Thyroid gland (tissue), 4 donors: ENCODE results near the gene PRAMEF12. TPM values are rescaled to one million over a fixed set of nuclear protein-coding genes. Genes with fewer than 3 reads are reported as not detected.
"Not testable (repeated sequence)": the region's sequence is repeated elsewhere in the genome, so short reads cannot be mapped to it uniquely, and the experiment has no call there.

Experiments used
- DNase-seq, 2 donors: peaks; one replicate each; pipeline ENCODE4 v3.0.0-alpha.2; 2019
- H3K27ac ChIP-seq, 3 donors: fragments of 200-600 bp; sonication (generic); 1 replicate in 2 of 3; 2 replicates in 1 of 3; pipeline ENCODE4 v1.5.1; 2016 to 2019; ENCODE audit warnings: mild to moderate bottlenecking in 1 of 3, moderate library complexity in 1 of 3
- H3K27me3 ChIP-seq: fragments of 200-600 bp; sonication (generic); one replicate; pipeline ENCODE4 v1.5.1; 2019
- H3K36me3 ChIP-seq, 2 donors: fragments of 200-600 bp; sonication (generic); one replicate each; pipeline ENCODE4 v1.5.1; 2016 to 2019
- H3K4me1 ChIP-seq, 2 donors: fragments of 200-600 bp; sonication (generic); one replicate each; pipeline ENCODE4 v1.5.1; 2017 to 2019
- H3K4me3 ChIP-seq, 3 donors: fragments of 200-600 bp; sonication (generic); replicated peaks in 1 of 3; 1 replicate in 2 of 3; 2 replicates in 1 of 3; pipeline ENCODE4 v1.5.1; 2016; ENCODE audit warnings: mild to moderate bottlenecking in 1 of 3
- H3K9me3 ChIP-seq: fragments of 200-600 bp; sonication (generic); one replicate; pipeline ENCODE4 v1.5.1; 2017
- CTCF ChIP-seq, 6 experiments: fragments of 200-600 bp in 3 of 6; fragments of 450-650 bp in 3 of 6; sonication (generic) in 3 of 6; IDR thresholded peaks; one replicate each; pipeline ENCODE4 v1.5.1; 2016 to 2019; ENCODE audit warnings: antibody characterized with exemption in 6 of 6, mild to moderate bottlenecking in 2 of 6, inconsistent platforms in 1 of 6, moderate library complexity in 1 of 6
- POLR2A ChIP-seq, 2 donors: fragments of 450-650 bp; IDR thresholded peaks; one replicate each; pipeline ENCODE4 v1.6.1; 2017; ENCODE audit warnings: antibody characterized with exemption in 2 of 2, mild to moderate bottlenecking in 2 of 2, moderate library complexity in 1 of 2
- WGBS, 2 donors: methylation state at CpG; one replicate each; pipeline ENCODE4 v1.1.5; 2017; 5-methylcytosine and 5-hydroxymethylcytosine counted together
- intact Hi-C: fragments of 100-400 bp; cut with DNase I; formaldehyde crosslinking; loops from one replicate; pipeline ENCODE4 v1.15.1; 2023
- total RNA-seq, 4 donors: library from RNA; depleted of rRNA; stranded (reverse); fragments of >200 nt; gene quantifications; one replicate each; pipeline ENCODE4 v1.2.3, GENCODE V29; 2016

PRAMEF12 gene
- not detected for total RNA-seq

GRCh38 chr1:12773438-12773837, at the start of gene PRAMEF12:
PRAMEF12 (plus strand) TSS chr1:12773738; CDS start chr1:12774868, 1,130 bp downstream.
- Histone ChIP-seq H3K4me3 (no peak within 1 kb of the TSS), H3K36me3 (no peaks in the 10 kb centered on the region), H3K4me1 (no peaks in the 10 kb centered on the region), H3K9me3 (no peaks in the 10 kb centered on the region), H3K27ac (no peak within 1 kb of the TSS), H3K27me3 (no peaks in the 10 kb centered on the region)
- TF ChIP-seq CTCF (IDR thresholded peaks at IDR 0.05): no peak
- no peak for TF ChIP-seq POLR2A (IDR thresholded peaks at IDR 0.05)
- intact Hi-C loops: no loop called here
- no peak for DNase-seq
- 89 to 96% methylated on average over 5 of the region's 5 CpGs for WGBS, 2 donors

GRCh38 chr1:12728391-12728790, 45.1 kb upstream of the PRAMEF12 start:
- H3K4me3 ChIP-seq: no peak overlapping the region
- no peaks in the 10 kb centered on the region for H3K4me1 ChIP-seq
- no peaks in the 10 kb centered on the region for H3K27me3 ChIP-seq
- intact Hi-C loops: no loop called here
- no peaks in the 10 kb centered on the region for H3K9me3 ChIP-seq
- H3K36me3 ChIP-seq: no peaks in the 10 kb centered on the region
- no peak overlapping the region for H3K27ac ChIP-seq
- WGBS, 2 donors: 85 to 91% methylated on average over 2 of the region's 2 CpGs
- no peak for DNase-seq
- TF ChIP-seq CTCF (IDR thresholded peaks at IDR 0.05) (no peak), POLR2A (IDR thresholded peaks at IDR 0.05) (no peak)

- 83 to 94% methylated on average over 1 of the region's 1 CpG for WGBS, 2 donors
- no peaks in the 10 kb centered on the region for H3K4me1 ChIP-seq
- intact Hi-C loops: no loop called here
- no peaks in the 10 kb centered on the region for H3K36me3 ChIP-seq
- H3K4me3 ChIP-seq: no peak overlapping the region
- TF ChIP-seq CTCF (IDR thresholded peaks at IDR 0.05) (no peak), POLR2A (IDR thresholded peaks at IDR 0.05) (no peak)
- no peaks in the 10 kb centered on the region for H3K27me3 ChIP-seq
- H3K9me3 ChIP-seq: no peaks in the 10 kb centered on the region
- DNase-seq: no peak
- H3K27ac ChIP-seq: no peak overlapping the region
Measured at GRCh38 chr1:12730156-12730555, 43.4 kb upstream of the PRAMEF12 start.

- H3K4me1 ChIP-seq, H3K27ac ChIP-seq, intact Hi-C loops, H3K36me3 ChIP-seq, DNase-seq, H3K9me3 ChIP-seq, H3K27me3 ChIP-seq, H3K4me3 ChIP-seq: not testable (repeated sequence)
- 81 to 90% methylated on average over 2 of the region's 2 CpGs for WGBS, 2 donors
Measured at GRCh38 chr1:12731084-12731483, 42.5 kb upstream of the PRAMEF12 start.

GRCh38 chr1:12734651-12735050, 38.9 kb upstream of the PRAMEF12 start:
- intact Hi-C loops: no loop called here
- 70 to 82% methylated on average over 3 of the region's 3 CpGs for WGBS, 2 donors
- no peak for DNase-seq

More at GRCh38 chr1:12734651-12735050, 38.9 kb upstream of the PRAMEF12 start:
- Histone ChIP-seq H3K4me3 (no peak overlapping the region), H3K36me3 (no peaks in the 10 kb centered on the region), H3K9me3 (no peaks in the 10 kb centered on the region), H3K4me1 (no peaks in the 10 kb centered on the region), H3K27me3 (no peaks in the 10 kb centered on the region), H3K27ac (no peak overlapping the region)
- no peak for TF ChIP-seq CTCF (IDR thresholded peaks at IDR 0.05)
- TF ChIP-seq POLR2A (IDR thresholded peaks at IDR 0.05): no peak
